ENCODE measurements around the gene SIDT2.

SIDT2 gene

GRCh38 chr11:117144477-117145392 is 33.8 kb upstream of the SIDT2 start:
- no peak for TF ChIP-seq CTCF (conservative IDR thresholded peaks at IDR 0.05)
- peak; percentile 88; the same call in 1 of the 2 replicates for TF ChIP-seq ZFX (IDR thresholded peaks at IDR 0.05)
- H3K27ac ChIP-seq: peak overlapping the region; percentile 92

- no peak for TF ChIP-seq CTCF (conservative IDR thresholded peaks at IDR 0.05)
- TF ChIP-seq ZFX (IDR thresholded peaks at IDR 0.05): no peak
- H3K27ac ChIP-seq: peak overlapping the region; percentile 92
These were observed 33.2 kb upstream of the SIDT2 start for GRCh38 chr11:117145393-117145761.

GRCh38 chr11:117146521-117146920 is 32.0 kb upstream of the SIDT2 start:
- no peak overlapping the region for H3K27ac ChIP-seq

GRCh38 chr11:117152066-117152465 is 26.5 kb upstream of the SIDT2 start:
- no peak for TF ChIP-seq ZFX (IDR thresholded peaks at IDR 0.05)
- TF ChIP-seq CTCF (conservative IDR thresholded peaks at IDR 0.05): no peak

More at GRCh38 chr11:117146521-117146920, 32.0 kb upstream of the SIDT2 start:
- TF ChIP-seq CTCF (conservative IDR thresholded peaks at IDR 0.05) (no peak), ZFX (IDR thresholded peaks at IDR 0.05) (no peak)

GRCh38 chr11:117154468-117154867 is 24.1 kb upstream of the SIDT2 start:
- no peak overlapping the region for H3K27ac ChIP-seq
- TF ChIP-seq CTCF (conservative IDR thresholded peaks at IDR 0.05) (no peak), ZFX (IDR thresholded peaks at IDR 0.05) (no peak)

More at GRCh38 chr11:117152066-117152465, 26.5 kb upstream of the SIDT2 start:
- no peak overlapping the region for H3K27ac ChIP-seq

GRCh38 chr11:117157507-117157906 is 21.0 kb upstream of the SIDT2 start:
- TF ChIP-seq CTCF (conservative IDR thresholded peaks at IDR 0.05) (no peak), ZFX (IDR thresholded peaks at IDR 0.05) (no peak)
- H3K27ac ChIP-seq: no peak overlapping the region

- TF ChIP-seq CTCF (conservative IDR thresholded peaks at IDR 0.05): no peak
- TF ChIP-seq ZFX (IDR thresholded peaks at IDR 0.05): no peak
- H3K27ac ChIP-seq: no peak overlapping the region
These were observed 18.7 kb upstream of the SIDT2 start for GRCh38 chr11:117159892-117160291.
